Stimulated activated naive CD8-positive, alpha-beta T cell treated with anti-CD3 and anti-CD28 coated beads, Interleukin-15, Interleukin-2, amounts not matched to agents 100 ng/mL and 50 ng/mL, for 24 hours (primary cell): ENCODE results near the gene GPR162.
"Not testable (repeated sequence)": the region's sequence is repeated elsewhere in the genome, so short reads cannot be mapped to it uniquely, and the experiment has no call there.

ENCODE experiments used
- H3K27ac Mint-ChIP-seq: one replicate; pipeline ENCODE4 v1.8.0; 2021; ENCODE audit warnings: mild to moderate bottlenecking, mixed read lengths
- H3K27me3 Mint-ChIP-seq: one replicate; pipeline ENCODE4 v1.8.0; 2021; ENCODE audit warnings: mixed read lengths
- H3K36me3 Mint-ChIP-seq: one replicate; pipeline ENCODE4 v1.8.0; 2021; ENCODE audit warnings: low read depth, mixed read lengths
- H3K4me1 Mint-ChIP-seq: one replicate; pipeline ENCODE4 v1.8.0; 2021; ENCODE audit warnings: low read depth, mixed read lengths
- H3K4me3 Mint-ChIP-seq: one replicate; pipeline ENCODE4 v1.8.0; 2021; ENCODE audit warnings: mild to moderate bottlenecking, mixed read lengths
- H3K9me3 Mint-ChIP-seq: one replicate; pipeline ENCODE4 v1.8.0; 2021; ENCODE audit warnings: mixed read lengths

Gene GPR162

DNA sequence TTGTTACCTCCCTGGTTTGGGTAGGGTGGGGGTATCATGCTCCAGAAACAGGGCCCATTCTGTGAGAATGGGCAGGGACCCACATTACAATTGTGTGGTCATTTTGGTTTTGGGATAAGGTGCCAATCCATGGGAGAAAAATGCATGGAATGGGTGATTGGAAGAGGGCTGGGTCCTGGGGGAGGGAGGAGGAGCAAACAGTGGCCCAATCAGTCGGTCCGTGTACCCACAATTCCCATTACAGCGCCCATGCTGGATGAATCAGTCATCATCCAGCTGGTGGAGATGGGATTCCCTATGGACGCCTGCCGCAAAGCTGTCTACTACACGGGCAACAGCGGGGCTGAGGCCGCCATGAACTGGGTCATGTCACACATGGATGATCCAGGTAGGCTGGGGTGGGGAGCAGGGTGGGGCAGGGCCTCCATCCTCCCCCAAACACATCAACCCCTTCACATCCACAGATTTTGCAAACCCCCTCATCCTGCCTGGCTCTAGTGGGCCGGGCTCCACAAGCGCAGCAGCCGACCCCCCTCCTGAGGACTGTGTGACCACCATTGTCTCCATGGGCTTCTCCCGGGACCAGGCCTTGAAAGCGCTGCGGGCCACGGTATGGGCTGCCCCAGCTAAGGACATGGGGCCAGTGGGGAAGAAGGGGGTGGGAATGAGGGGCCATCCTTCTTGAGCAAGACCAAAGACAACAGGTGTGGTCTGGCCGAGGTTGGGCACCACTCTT lies 42.1 kb downstream of the GPR162 start:
- Mint-ChIP-seq H3K27ac (no peak overlapping the region), H3K9me3 (no peaks in the 10 kb centered on the region), H3K4me3 (no peak overlapping the region), H3K27me3 (no peaks in the 10 kb centered on the region), H3K4me1 (peaks cover 21% of the 10 kb centered on the region), H3K36me3 (peaks cover 70% of the 10 kb centered on the region)

DNA sequence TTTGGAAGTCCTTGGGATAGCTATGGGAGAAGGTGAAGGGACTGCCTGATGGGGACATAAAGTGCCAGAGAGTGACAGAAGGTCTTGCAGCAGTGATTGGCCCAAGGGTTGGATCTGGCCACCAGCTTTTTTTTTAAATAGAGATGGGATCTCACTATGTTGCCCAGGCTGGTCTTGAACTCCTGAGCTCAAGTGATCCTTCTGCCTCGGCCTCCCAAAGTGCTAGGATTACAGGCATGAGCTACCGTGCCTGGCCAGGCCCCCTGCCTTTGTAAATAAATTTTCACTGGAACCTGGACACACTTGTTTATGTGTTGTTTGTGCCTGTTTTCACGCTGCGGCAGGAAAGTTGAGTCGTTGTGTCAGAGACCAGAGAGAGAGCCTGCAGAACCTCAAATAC lies 43.7 kb downstream of the GPR162 start:
- H3K27me3 Mint-ChIP-seq, H3K27ac Mint-ChIP-seq, H3K9me3 Mint-ChIP-seq, H3K4me3 Mint-ChIP-seq: not testable (repeated sequence)
- H3K4me1 Mint-ChIP-seq: peaks cover 36% of the 10 kb centered on the region
- peaks cover 72% of the 10 kb centered on the region for H3K36me3 Mint-ChIP-seq

DNA sequence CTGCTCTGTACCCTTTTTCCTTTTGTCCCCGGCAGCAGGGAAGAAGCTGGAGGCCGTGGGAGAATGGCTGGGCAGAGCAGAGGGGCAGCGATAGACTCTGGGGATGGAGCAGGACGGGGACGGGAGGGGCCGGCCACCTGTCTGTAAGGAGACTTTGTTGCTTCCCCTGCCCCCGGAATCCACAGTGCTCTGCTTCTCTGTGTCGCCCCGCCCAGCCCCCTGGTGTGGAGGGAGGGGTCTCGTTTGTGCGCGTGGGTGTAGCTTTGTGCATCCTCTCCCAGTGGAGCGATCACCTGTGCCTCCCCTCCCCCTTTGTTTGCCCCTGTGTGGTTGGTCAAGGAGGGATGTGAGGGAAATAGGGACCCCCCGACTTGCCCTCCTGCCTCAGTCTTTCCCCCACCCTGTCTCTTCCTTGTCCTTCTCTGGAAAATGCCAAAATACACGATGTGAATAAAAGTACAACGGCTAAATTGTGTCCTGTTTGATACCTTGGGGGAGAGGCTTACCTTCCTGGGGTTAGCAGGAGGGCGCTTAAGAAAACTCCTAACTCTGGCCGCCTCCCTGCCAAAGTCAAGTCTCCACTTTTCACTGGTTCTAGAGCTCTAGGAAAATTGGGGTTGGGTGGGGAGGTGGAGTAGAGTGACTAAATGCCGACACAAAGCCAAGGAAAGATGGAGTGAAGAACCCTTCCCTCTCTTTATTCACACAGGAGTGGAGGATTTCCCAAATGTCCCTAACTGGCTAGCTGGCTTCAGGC lies 44.7 kb downstream of the GPR162 start:
- H3K4me1 Mint-ChIP-seq: peaks cover 47% of the 10 kb centered on the region
- peak overlapping the region; percentile 99 for H3K27ac Mint-ChIP-seq
- no peaks in the 10 kb centered on the region for H3K27me3 Mint-ChIP-seq
- H3K36me3 Mint-ChIP-seq: peaks cover 71% of the 10 kb centered on the region
- H3K4me3 Mint-ChIP-seq: peak overlapping the region; percentile 94
- no peaks in the 10 kb centered on the region for H3K9me3 Mint-ChIP-seq

GRCh38 chr12:6866920-6867412 lies 45.3 kb downstream of the GPR162 start:
- no peaks in the 10 kb centered on the region for H3K27me3 Mint-ChIP-seq
- H3K4me3 Mint-ChIP-seq: peak overlapping the region; percentile 94
- peaks cover 53% of the 10 kb centered on the region for H3K4me1 Mint-ChIP-seq
- peak overlapping the region; percentile 99 for H3K27ac Mint-ChIP-seq
- no peaks in the 10 kb centered on the region for H3K9me3 Mint-ChIP-seq
- peaks cover 74% of the 10 kb centered on the region for H3K36me3 Mint-ChIP-seq

DNA sequence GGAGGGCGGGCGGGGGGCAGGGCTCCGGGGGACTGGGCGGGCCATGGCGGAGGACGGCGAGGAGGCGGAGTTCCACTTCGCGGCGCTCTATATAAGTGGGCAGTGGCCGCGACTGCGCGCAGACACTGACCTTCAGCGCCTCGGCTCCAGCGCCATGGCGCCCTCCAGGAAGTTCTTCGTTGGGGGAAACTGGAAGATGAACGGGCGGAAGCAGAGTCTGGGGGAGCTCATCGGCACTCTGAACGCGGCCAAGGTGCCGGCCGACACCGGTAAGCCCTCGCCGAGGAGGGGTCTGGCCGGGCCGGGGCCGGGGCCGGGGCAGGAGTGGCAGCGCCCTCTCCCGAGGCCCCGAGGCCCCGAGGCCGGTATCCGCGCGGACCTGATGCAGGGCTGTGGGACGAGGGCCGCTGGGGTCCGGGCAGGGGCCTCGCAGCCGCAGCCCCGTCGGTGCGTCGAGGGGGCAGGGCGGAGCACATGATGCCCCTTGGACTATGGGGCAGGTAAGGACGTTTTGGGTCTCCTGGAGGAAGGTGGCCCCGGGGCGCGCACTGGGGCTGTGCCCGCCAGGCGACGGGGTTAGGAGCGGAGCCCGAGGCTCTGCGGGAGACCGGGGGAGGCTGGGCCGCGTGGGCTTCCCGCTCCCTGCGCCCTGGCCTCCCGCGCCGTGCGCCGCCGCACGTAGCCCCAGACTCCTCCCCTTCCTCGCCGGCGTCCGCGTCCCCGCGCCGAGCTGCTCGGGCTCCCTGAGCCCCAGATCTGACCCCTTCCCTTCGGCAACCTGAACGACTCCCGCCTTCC lies 46.0 kb downstream of the GPR162 start, which contains the start of gene TPI1:
TPI1 (plus strand) TSS at position 119 of the 798 bp plus-strand sequence; CDS start at position 155, 36 bp downstream.
- Mint-ChIP-seq H3K4me1 (peaks cover 60% of the 10 kb centered on the region), H3K36me3 (peaks cover 75% of the 10 kb centered on the region)

DNA sequence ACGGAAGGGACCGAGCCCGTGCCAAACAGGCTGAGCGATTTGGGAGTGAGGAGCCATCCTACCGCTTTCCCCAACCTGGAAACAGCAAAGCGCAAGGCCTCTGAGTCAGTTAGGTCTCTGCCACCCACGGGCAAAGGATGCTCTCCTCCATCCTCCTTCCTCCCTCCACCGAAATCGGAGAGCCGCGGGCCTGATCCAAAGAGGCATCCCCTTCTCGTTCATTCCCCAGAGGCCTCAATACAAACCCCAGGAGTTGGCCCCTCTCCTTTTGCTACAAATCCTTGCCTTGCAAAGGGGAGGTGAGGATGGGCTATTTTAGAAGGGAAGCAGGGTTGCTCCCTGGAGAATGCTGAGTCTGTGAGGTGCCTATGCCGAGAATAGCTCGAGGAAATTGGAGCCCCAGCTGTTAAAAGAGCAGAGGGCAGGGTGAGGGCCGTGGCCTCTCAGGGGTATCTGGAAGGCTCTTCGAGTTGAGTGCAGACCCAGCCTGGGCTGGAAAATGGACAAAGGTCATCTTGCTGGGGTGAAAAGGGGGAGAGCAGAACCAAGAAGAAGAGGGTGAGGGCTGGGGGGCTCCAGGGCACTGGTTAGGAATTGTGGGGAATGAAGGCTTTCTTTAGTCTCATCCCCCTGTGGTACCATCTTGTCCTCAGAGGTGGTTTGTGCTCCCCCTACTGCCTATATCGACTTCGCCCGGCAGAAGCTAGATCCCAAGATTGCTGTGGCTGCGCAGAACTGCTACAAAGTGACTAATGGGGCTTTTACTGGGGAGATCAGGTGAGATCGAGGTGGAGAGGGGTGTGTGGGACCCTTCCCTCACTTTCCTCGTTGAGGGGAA lies 46.8 kb downstream of the GPR162 start:
- no peaks in the 10 kb centered on the region for H3K27me3 Mint-ChIP-seq
- peaks cover 71% of the 10 kb centered on the region for H3K36me3 Mint-ChIP-seq
- H3K9me3 Mint-ChIP-seq: no peaks in the 10 kb centered on the region
- peak overlapping the region; percentile 94 for H3K4me3 Mint-ChIP-seq
- H3K27ac Mint-ChIP-seq: peak overlapping the region; percentile 93
- peaks cover 64% of the 10 kb centered on the region for H3K4me1 Mint-ChIP-seq

More for the DNA sequence above, 46.0 kb downstream of the GPR162 start, which contains the start of gene TPI1:
- Mint-ChIP-seq H3K27ac (peak within 1 kb of the TSS; percentile 99), H3K9me3 (no peaks in the 10 kb centered on the region), H3K4me3 (peak within 1 kb of the TSS; percentile 94), H3K27me3 (no peaks in the 10 kb centered on the region)

DNA sequence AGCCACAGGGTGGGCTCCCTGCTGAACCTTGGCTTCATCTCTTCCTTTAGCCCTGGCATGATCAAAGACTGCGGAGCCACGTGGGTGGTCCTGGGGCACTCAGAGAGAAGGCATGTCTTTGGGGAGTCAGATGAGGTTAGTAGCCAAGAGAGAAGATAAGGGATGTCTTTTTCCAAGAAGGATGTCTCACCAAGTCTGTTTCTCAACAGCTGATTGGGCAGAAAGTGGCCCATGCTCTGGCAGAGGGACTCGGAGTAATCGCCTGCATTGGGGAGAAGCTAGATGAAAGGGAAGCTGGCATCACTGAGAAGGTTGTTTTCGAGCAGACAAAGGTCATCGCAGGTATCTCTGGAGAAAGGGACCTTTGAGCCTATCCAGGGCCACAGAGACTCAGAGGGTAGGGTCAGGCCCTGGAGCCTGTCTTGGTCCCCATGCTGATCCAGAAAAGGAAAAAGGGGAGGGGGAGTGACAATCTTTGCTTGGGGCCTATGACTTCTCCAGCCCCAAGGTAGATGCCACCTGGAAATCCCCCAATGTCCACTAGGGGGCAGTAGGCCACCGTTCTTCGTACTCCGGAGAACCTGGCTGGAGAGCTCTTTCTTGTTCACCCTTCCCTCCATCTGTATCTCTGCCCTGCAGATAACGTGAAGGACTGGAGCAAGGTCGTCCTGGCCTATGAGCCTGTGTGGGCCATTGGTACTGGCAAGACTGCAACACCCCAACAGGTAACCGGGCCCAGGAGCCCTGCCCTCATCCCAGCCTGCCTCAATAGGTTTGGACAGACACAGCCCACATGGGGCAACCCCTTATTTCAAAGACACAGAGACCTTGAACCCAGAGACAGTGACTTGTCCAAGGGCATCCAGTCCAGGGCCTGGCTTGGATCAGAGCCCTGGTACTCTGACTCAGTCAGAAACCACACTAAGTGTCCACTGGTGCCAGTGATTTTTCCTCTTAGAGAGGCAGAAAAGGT lies 47.7 kb downstream of the GPR162 start:
- peak overlapping the region; percentile 93 for H3K27ac Mint-ChIP-seq
- peaks cover 70% of the 10 kb centered on the region for H3K4me1 Mint-ChIP-seq
- no peaks in the 10 kb centered on the region for H3K27me3 Mint-ChIP-seq
- H3K36me3 Mint-ChIP-seq: peaks cover 71% of the 10 kb centered on the region
- H3K9me3 Mint-ChIP-seq: no peaks in the 10 kb centered on the region
- H3K4me3 Mint-ChIP-seq: peak overlapping the region; percentile 94

- H3K27ac Mint-ChIP-seq: peak overlapping the region; percentile 93
- H3K4me3 Mint-ChIP-seq: peak overlapping the region; percentile 94
- peaks cover 70% of the 10 kb centered on the region for H3K4me1 Mint-ChIP-seq
- H3K27me3 Mint-ChIP-seq, H3K9me3 Mint-ChIP-seq: not testable (repeated sequence)
- peaks cover 67% of the 10 kb centered on the region for H3K36me3 Mint-ChIP-seq
Measured at GRCh38 chr12:6870304-6870703, 48.7 kb downstream of the GPR162 start.

- Mint-ChIP-seq H3K36me3 (peaks cover 66% of the 10 kb centered on the region), H3K4me1 (peaks cover 69% of the 10 kb centered on the region), H3K4me3 (peak overlapping the region; percentile 94)
Measured at GRCh38 chr12:6871052-6871957, 49.7 kb downstream of the GPR162 start.

DNA sequence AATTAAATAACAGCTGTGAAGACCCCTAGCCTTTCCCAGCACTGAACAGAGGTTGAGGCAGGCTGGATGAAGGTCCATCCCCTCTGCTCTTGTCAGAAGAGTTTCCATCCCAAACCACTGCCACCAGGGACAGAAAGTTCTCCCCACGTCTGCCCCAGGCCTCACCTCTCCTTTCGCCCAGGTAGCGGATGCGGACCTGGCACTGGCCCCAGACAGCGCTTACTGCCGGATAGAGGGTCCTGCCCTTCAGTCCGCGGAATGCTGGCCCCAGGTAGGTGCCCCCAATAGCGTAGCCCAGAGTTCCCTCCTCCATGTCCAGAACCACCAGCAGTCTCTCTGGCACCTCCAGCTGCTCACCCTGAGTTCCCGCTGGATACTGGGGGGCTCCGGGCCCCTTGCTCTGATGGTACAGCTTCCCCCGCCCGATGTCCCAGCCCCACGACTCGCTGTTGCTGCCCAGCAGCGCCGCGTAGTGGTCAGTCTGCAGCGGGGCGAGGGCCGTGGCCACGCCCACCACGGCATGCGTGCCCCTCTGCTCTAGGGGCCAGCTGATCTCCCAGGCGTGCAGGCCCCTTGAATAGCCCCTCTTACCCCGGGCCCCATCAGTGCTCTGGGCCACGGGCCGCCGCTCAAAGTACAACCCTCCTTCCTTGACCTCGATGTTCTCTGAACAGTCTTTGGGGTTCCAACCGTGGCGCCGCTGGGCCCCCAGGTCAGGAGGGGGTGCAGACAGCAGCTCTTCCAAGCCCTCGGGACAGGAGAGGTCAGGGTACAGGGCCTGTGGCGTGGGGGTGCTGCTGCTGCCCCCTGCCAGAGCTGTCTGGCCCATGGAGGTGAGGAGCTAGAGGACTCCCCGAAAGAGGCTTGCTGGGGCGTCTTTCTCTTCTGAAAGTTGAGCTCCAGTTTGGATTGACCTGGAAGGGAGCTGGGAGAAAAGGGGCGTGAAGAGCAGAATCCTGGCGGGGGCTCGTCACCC lies 50.7 kb downstream of the GPR162 start:
- H3K4me1 Mint-ChIP-seq: peaks cover 58% of the 10 kb centered on the region

More at GRCh38 chr12:6871052-6871957, 49.7 kb downstream of the GPR162 start:
- Mint-ChIP-seq H3K27me3 (no peaks in the 10 kb centered on the region), H3K27ac (peak overlapping the region; percentile 87), H3K9me3 (no peaks in the 10 kb centered on the region)

More for the DNA sequence above, 50.7 kb downstream of the GPR162 start:
- Mint-ChIP-seq H3K27me3 (no peaks in the 10 kb centered on the region), H3K27ac (peak overlapping the region; percentile 87), H3K36me3 (peaks cover 72% of the 10 kb centered on the region), H3K4me3 (peak overlapping the region; percentile 94), H3K9me3 (no peaks in the 10 kb centered on the region)
